Measurements from ENCODE around the gene SCARB1.

- TF ChIP-seq CTCF (IDR thresholded peaks at IDR 0.05) (no peak), POLR2A (IDR thresholded peaks at IDR 0.05) (no peak)
Measured at GRCh38 chr12:124750149-124750656, 113.5 kb downstream of the SCARB1 start.

Data from lower leg skin (tissue), 3 donors.